Measurements from ENCODE around the gene ROBO1.
"Not testable (repeated sequence)": the region's sequence is repeated elsewhere in the genome, so short reads cannot be mapped to it uniquely, and the experiment has no call there.

ROBO1 gene

DNA sequence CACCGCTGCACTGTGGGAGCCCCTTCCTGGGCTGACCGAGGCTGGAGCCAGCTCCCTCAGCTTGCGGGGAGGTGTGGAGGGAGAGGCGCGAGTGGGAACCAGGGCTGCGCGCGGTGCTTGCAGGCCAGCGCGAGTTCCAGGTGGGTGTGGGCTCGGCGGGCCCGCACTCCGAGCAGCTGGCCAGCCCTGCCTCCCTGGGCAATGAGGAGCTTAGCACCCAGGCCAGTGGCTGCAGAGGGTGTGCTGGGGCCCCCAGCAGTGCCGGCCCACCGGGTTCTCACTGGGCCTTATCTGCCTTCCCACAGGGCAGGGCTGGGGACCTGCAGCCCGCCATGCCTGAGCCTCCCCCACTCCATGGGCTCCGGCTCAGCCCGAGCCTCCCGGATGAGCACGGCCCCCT lies 594.5 kb downstream of the ROBO1 start:
- H3K9me3 ChIP-seq (ENCODE audit: insufficient read depth, low read depth, low read length); H3K4me3 ChIP-seq (ENCODE audit: low read length); H3K36me3 ChIP-seq (ENCODE audit: insufficient read depth, low read depth, low read length); H3K4me1 ChIP-seq (ENCODE audit: insufficient read depth, low read length); H3K27me3 ChIP-seq (ENCODE audit: insufficient read depth, low read length); H3K27ac ChIP-seq (ENCODE audit: low read length); H3K9ac ChIP-seq (ENCODE audit: low read depth, low read length): not testable (repeated sequence)

DNA sequence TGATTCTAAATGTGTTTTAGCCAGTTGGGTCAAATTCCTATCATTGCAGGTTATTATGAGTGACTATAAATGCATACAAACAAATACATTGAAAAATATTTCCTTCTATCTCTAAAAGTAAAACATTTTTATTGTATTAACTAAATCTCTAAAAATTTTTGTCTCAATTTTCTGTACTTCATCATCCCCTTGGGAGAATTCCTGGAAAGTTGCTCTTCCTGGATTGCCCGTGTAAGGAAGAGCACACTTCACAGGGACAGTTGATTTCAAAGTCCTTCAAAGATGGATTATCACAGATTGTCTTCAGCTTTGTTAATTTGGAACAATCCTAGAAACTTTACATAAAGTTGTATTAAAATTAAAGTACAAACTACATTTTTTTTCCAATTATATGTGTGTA lies 595.6 kb downstream of the ROBO1 start:
- Histone ChIP-seq H3K27me3 (ENCODE audit: insufficient read depth, low read length) (no peaks in the 10 kb centered on the region), H3K9me3 (ENCODE audit: insufficient read depth, low read depth, low read length) (no peaks in the 10 kb centered on the region), H3K4me3 (ENCODE audit: low read length) (no peak overlapping the region), H3K36me3 (ENCODE audit: insufficient read depth, low read depth, low read length) (no peaks in the 10 kb centered on the region), H3K9ac (ENCODE audit: low read depth, low read length) (no peak overlapping the region), H3K27ac (ENCODE audit: low read length) (no peak overlapping the region), H3K4me1 (ENCODE audit: insufficient read depth, low read length) (peaks cover 8% of the 10 kb centered on the region; the same call in 1 of the 2 replicates)

DNA sequence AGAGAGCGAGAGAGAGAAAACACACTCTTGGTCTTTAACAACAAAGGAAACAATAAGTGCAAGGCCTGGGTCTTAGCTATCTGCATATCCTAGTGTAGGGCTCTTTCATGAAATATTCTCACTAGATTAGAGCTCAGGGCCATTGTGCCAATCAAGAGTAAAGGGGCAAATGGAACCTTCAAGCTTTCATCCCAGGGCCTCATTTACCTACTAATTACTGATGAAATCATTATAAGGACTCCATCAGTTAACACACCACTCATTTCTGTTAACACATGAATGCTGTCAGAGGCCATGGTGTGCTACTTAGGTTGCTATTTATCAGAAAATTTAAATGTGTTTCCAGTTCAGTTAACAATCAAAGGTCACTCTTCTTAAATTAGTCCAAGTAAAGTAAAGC lies 597.8 kb downstream of the ROBO1 start:
- H3K4me1 ChIP-seq (ENCODE audit: insufficient read depth, low read length) = peaks cover 8% of the 10 kb centered on the region; the same call in 1 of the 2 replicates
- no peaks in the 10 kb centered on the region for H3K36me3 ChIP-seq (ENCODE audit: insufficient read depth, low read depth, low read length)
- no peak overlapping the region for H3K4me3 ChIP-seq (ENCODE audit: low read length)
- H3K9me3 ChIP-seq (ENCODE audit: insufficient read depth, low read depth, low read length) = no peaks in the 10 kb centered on the region
- no peak overlapping the region for H3K27ac ChIP-seq (ENCODE audit: low read length)
- H3K9ac ChIP-seq (ENCODE audit: low read depth, low read length) = no peak overlapping the region
- H3K27me3 ChIP-seq (ENCODE audit: insufficient read depth, low read length) = no peaks in the 10 kb centered on the region

- no peaks in the 10 kb centered on the region for H3K36me3 ChIP-seq (ENCODE audit: insufficient read depth, low read depth, low read length)
- H3K4me1 ChIP-seq (ENCODE audit: insufficient read depth, low read length) = peaks cover 8% of the 10 kb centered on the region; the same call in 1 of the 2 replicates
- no peak overlapping the region for H3K4me3 ChIP-seq (ENCODE audit: low read length)
- H3K9ac ChIP-seq (ENCODE audit: low read depth, low read length) = no peak overlapping the region
- H3K9me3 ChIP-seq (ENCODE audit: insufficient read depth, low read depth, low read length) = no peaks in the 10 kb centered on the region
- no peaks in the 10 kb centered on the region for H3K27me3 ChIP-seq (ENCODE audit: insufficient read depth, low read length)
- no peak overlapping the region for H3K27ac ChIP-seq (ENCODE audit: low read length)
Observed at GRCh38 chr3:79167651-79168416, 600.0 kb downstream of the ROBO1 start.

- Histone ChIP-seq H3K27me3 (ENCODE audit: insufficient read depth, low read length) (no peaks in the 10 kb centered on the region), H3K4me1 (ENCODE audit: insufficient read depth, low read length) (peaks cover 9% of the 10 kb centered on the region; the same call in 1 of the 2 replicates), H3K4me3 (ENCODE audit: low read length) (no peak overlapping the region), H3K9ac (ENCODE audit: low read depth, low read length) (no peak overlapping the region), H3K27ac (ENCODE audit: low read length) (no peak overlapping the region), H3K36me3 (ENCODE audit: insufficient read depth, low read depth, low read length) (no peaks in the 10 kb centered on the region), H3K9me3 (ENCODE audit: insufficient read depth, low read depth, low read length) (no peaks in the 10 kb centered on the region)
Observed at GRCh38 chr3:79162653-79163052, 605.1 kb downstream of the ROBO1 start.

DNA sequence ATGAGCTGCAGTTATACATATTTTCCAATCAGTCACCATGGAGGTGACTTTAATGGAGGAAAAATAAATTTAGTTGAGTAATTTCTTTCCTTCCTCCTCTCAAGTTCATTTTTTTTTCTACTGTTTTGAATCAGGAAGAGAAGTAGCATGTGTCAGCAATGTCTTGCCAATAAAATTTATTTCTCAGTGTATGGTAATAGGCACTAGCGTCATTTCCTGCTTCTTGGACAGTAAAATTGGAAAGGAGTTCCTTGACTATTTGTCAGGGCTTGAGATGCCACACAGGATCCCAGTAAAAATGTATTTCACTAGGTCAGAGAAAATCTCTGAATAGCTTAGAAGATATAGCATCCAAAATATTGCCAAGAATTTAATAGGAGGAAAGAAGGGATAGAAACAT lies 605.9 kb downstream of the ROBO1 start:
- H3K4me3 ChIP-seq (ENCODE audit: low read length) = no peak overlapping the region
- H3K9me3 ChIP-seq (ENCODE audit: insufficient read depth, low read depth, low read length) = no peaks in the 10 kb centered on the region
- peaks cover 9% of the 10 kb centered on the region; the same call in 1 of the 2 replicates for H3K4me1 ChIP-seq (ENCODE audit: insufficient read depth, low read length)
- no peaks in the 10 kb centered on the region for H3K27me3 ChIP-seq (ENCODE audit: insufficient read depth, low read length)
- H3K9ac ChIP-seq (ENCODE audit: low read depth, low read length) = no peak overlapping the region
- no peaks in the 10 kb centered on the region for H3K36me3 ChIP-seq (ENCODE audit: insufficient read depth, low read depth, low read length)
- H3K27ac ChIP-seq (ENCODE audit: low read length) = no peak overlapping the region

DNA sequence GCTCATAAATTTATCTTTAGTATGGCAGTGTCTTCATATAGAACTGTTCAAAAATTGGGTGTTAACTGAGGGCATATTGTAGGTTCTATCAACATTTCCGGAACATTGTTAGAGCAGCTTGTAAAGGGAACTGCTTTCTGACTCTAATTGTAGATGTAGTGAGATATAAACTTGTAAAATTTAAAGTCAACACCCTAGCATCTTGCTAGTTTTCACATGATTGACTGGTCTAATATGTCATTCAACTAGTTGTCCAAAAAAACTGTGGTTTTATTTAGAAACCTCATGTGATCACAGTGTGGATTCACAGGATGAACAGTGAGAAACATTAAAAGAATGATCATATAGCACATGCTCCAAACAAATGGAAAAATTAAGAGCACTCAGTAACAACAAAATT lies 607.4 kb downstream of the ROBO1 start:
- Histone ChIP-seq H3K9me3 (ENCODE audit: insufficient read depth, low read depth, low read length) (no peaks in the 10 kb centered on the region), H3K36me3 (ENCODE audit: insufficient read depth, low read depth, low read length) (no peaks in the 10 kb centered on the region), H3K27ac (ENCODE audit: low read length) (no peak overlapping the region), H3K9ac (ENCODE audit: low read depth, low read length) (no peak overlapping the region), H3K4me1 (ENCODE audit: insufficient read depth, low read length) (peaks cover 9% of the 10 kb centered on the region; the same call in 1 of the 2 replicates), H3K4me3 (ENCODE audit: low read length) (no peak overlapping the region), H3K27me3 (ENCODE audit: insufficient read depth, low read length) (no peaks in the 10 kb centered on the region)

DNA sequence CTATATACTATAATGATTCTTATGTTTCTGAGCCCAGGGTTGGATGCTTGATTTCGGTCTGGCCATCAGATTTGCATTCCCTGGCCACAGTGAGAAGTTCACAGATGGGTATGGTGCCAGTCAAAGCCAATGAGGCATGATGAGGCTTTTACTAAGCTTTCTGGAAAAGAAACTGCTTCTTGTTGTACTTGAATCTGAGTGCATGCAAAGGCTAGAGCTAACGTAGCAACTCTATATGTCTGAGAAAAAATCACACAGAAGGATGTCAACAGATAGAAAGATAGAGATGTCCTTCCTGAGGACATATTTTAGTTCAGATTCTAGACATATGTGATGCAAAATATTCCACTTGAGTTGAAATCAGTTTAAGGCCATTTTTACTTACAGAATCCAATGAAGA lies 608.1 kb downstream of the ROBO1 start:
- Histone ChIP-seq H3K9ac (ENCODE audit: low read depth, low read length) (no peak overlapping the region), H3K4me3 (ENCODE audit: low read length) (no peak overlapping the region), H3K9me3 (ENCODE audit: insufficient read depth, low read depth, low read length) (no peaks in the 10 kb centered on the region)

GRCh38 chr3:79157191-79157590 lies 610.6 kb downstream of the ROBO1 start:
- Histone ChIP-seq H3K4me1 (ENCODE audit: insufficient read depth, low read length) (peaks cover 12% of the 10 kb centered on the region; the same call in 1 of the 2 replicates), H3K4me3 (ENCODE audit: low read length) (no peak overlapping the region), H3K27me3 (ENCODE audit: insufficient read depth, low read length) (no peaks in the 10 kb centered on the region), H3K9me3 (ENCODE audit: insufficient read depth, low read depth, low read length) (no peaks in the 10 kb centered on the region), H3K9ac (ENCODE audit: low read depth, low read length) (no peak overlapping the region), H3K27ac (ENCODE audit: low read length) (no peak overlapping the region), H3K36me3 (ENCODE audit: insufficient read depth, low read depth, low read length) (no peaks in the 10 kb centered on the region)

More for the DNA sequence above, 608.1 kb downstream of the ROBO1 start:
- Histone ChIP-seq H3K36me3 (ENCODE audit: insufficient read depth, low read depth, low read length) (no peaks in the 10 kb centered on the region), H3K4me1 (ENCODE audit: insufficient read depth, low read length) (peaks cover 9% of the 10 kb centered on the region; the same call in 1 of the 2 replicates), H3K27me3 (ENCODE audit: insufficient read depth, low read length) (no peaks in the 10 kb centered on the region), H3K27ac (ENCODE audit: low read length) (no peak overlapping the region)

DNA sequence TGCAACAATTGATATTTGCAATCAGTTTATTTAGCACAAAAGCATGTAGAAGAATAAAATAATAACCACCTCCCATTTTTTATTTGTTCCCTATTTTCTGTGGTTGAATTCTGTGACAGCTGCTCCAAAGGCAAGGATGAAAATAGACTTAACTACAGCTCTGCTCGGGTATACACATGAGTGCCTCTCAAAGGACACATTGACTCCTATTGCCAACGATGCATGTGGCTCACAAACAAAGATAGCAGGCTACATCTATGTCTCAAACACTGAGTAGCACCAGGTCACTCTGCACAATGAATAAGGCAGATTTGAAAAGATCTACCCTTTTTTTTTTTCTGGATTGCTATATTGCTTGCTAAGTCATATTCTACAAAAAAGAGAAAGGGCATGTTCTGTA lies 612.9 kb downstream of the ROBO1 start:
- Histone ChIP-seq H3K9me3 (ENCODE audit: insufficient read depth, low read depth, low read length) (no peaks in the 10 kb centered on the region; the same call in 1 of the 2 replicates), H3K36me3 (ENCODE audit: insufficient read depth, low read depth, low read length) (no peaks in the 10 kb centered on the region), H3K9ac (ENCODE audit: low read depth, low read length) (no peak overlapping the region), H3K4me1 (ENCODE audit: insufficient read depth, low read length) (peaks cover 4% of the 10 kb centered on the region; the same call in 1 of the 2 replicates), H3K27me3 (ENCODE audit: insufficient read depth, low read length) (no peaks in the 10 kb centered on the region), H3K27ac (ENCODE audit: low read length) (no peak overlapping the region), H3K4me3 (ENCODE audit: low read length) (no peak overlapping the region)

DNA sequence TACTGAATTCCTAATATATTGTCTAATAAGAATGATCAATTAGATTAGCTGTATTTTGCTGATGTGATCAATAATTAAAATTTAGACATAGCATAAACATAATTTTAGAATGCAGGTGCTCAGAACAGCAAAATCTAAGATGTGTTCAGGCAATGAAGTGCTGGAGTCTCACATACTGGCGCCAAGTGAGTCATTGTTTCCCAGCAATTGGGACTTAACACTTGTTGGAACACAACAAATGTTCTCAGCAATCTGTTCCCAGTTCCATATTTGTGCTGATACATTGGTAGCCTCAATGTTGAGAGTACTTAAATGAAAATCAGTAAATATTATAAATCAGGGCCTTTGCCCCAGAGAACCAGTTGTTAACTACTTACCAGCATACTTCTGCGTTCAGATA lies 619.0 kb downstream of the ROBO1 start:
- H3K27me3 ChIP-seq (ENCODE audit: insufficient read depth, low read length) = no peaks in the 10 kb centered on the region
- no peaks in the 10 kb centered on the region; the same call in 1 of the 2 replicates for H3K9me3 ChIP-seq (ENCODE audit: insufficient read depth, low read depth, low read length)
- no peak overlapping the region for H3K27ac ChIP-seq (ENCODE audit: low read length)
- no peak overlapping the region for H3K9ac ChIP-seq (ENCODE audit: low read depth, low read length)
- no peaks in the 10 kb centered on the region for H3K4me1 ChIP-seq (ENCODE audit: insufficient read depth, low read length)
- H3K36me3 ChIP-seq (ENCODE audit: insufficient read depth, low read depth, low read length) = no peaks in the 10 kb centered on the region
- no peak overlapping the region for H3K4me3 ChIP-seq (ENCODE audit: low read length)

DNA sequence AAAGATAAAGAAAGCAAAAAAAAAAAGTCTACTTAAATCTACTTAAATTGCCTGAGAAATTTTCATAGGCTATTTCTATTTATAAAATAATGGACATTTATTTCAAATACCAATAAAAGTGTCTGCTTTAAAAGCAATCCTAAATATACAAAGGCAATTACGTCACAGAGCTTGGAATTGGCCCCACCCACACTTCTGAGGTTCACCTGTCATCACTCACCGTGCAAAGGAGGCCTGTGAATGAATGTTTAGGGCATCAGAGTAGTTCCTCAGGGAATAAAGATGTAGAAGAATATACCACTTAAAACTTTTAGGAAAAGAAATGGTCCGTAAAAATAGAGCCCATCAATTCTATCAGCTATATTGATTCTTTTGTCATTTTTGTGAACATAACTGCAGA lies 621.8 kb downstream of the ROBO1 start:
- no peaks in the 10 kb centered on the region; the same call in 1 of the 2 replicates for H3K9me3 ChIP-seq (ENCODE audit: insufficient read depth, low read depth, low read length)
- H3K36me3 ChIP-seq (ENCODE audit: insufficient read depth, low read depth, low read length) = no peaks in the 10 kb centered on the region
- no peaks in the 10 kb centered on the region for H3K27me3 ChIP-seq (ENCODE audit: insufficient read depth, low read length)
- no peak overlapping the region for H3K4me3 ChIP-seq (ENCODE audit: low read length)
- no peak overlapping the region for H3K27ac ChIP-seq (ENCODE audit: low read length)
- H3K4me1 ChIP-seq (ENCODE audit: insufficient read depth, low read length) = peaks cover 3% of the 10 kb centered on the region; the same call in 1 of the 2 replicates
- H3K9ac ChIP-seq (ENCODE audit: low read depth, low read length) = no peak overlapping the region
